ENCODE data around the gene SUGCT.

Gene SUGCT

DNA sequence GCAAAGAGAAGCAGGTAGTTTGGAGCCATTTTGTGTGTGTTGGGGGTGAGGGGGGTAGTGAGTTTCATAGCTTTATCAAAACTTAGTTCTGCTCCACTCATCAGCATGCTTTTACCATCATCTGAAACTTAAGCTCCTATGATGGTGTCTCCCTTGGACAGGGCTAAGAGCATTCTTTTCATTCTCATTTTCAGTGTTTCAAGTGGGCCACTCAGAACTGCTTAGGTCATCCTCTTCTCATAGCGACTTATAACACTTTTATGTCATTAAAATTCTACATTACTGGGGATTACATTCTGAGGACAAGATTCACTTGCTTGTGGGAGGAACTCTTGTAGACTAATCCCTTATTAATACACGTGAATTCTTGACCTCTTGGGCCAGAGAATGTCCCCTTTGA lies 649.4 kb downstream of the SUGCT start:
- no peaks in the 10 kb centered on the region for H3K27me3 ChIP-seq (ENCODE audit: insufficient read depth, insufficient read length)
- no peak for DNase-seq (ENCODE audit: low read depth, low spot score)
- no peak overlapping the region for H3K4me3 ChIP-seq (ENCODE audit: insufficient read length, low read depth)
- no peak overlapping the region for H3K9ac ChIP-seq (ENCODE audit: insufficient read length, low read depth)
- no peaks in the 10 kb centered on the region for H3K36me3 ChIP-seq (ENCODE audit: insufficient read depth, insufficient read length, low read length)
- H3K9me3 ChIP-seq (ENCODE audit: insufficient read depth, low read length) = no peaks in the 10 kb centered on the region
- no peak for TF ChIP-seq ZNF274 (IDR thresholded peaks at IDR 0.05; ENCODE audit: low read depth, low read length)
- no peak for TF ChIP-seq YY1 (IDR thresholded peaks at IDR 0.05; ENCODE audit: insufficient read depth, insufficient read length)
- TF ChIP-seq SUZ12 (IDR thresholded peaks at IDR 0.05; ENCODE audit: extremely low read depth, insufficient read depth, insufficient read length) = no peak
- no peaks in the 10 kb centered on the region for H3K4me1 ChIP-seq (ENCODE audit: insufficient read depth, insufficient read length)

DNA sequence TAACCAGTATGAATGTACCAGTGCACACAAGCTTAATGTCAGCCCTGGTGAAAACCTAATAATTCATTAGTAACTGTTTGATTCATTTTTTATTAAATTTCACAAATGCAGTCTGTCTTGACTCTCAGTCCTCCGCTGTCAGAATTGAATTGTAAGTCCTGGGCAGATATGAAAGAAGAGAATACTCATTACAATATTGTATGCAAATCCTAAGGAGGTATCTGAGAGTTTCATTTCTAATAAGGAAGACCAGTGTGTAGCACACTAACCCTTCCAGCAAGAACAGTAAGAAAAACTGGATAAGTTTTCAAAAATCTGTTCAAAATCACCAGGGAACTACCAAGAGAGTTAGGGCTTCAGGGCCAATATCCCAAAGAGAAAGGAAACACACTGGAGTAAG lies 652.1 kb downstream of the SUGCT start:
- DNase-seq (ENCODE audit: low read depth, low spot score) = no peak
- H3K9me3 ChIP-seq (ENCODE audit: insufficient read depth, low read length) = 0 out of 2 replicates have a peak, but pooled peaks cover 5% of the 10 kb centered on the region
- no peak overlapping the region for H3K9ac ChIP-seq (ENCODE audit: insufficient read length, low read depth)
- no peak overlapping the region for H3K4me3 ChIP-seq (ENCODE audit: insufficient read length, low read depth)
- H3K27me3 ChIP-seq (ENCODE audit: insufficient read depth, insufficient read length) = no peaks in the 10 kb centered on the region
- no peak for TF ChIP-seq ZNF274 (IDR thresholded peaks at IDR 0.05; ENCODE audit: low read depth, low read length)
- H3K36me3 ChIP-seq (ENCODE audit: insufficient read depth, insufficient read length, low read length) = no peaks in the 10 kb centered on the region
- no peaks in the 10 kb centered on the region for H3K4me1 ChIP-seq (ENCODE audit: insufficient read depth, insufficient read length)

GRCh38 chr7:40793132-40793531 lies 658.3 kb downstream of the SUGCT start:
- Histone ChIP-seq H3K9ac (ENCODE audit: insufficient read length, low read depth) (no peak overlapping the region), H3K4me3 (ENCODE audit: insufficient read length, low read depth) (no peak overlapping the region), H3K27me3 (ENCODE audit: insufficient read depth, insufficient read length) (no peaks in the 10 kb centered on the region), H3K9me3 (ENCODE audit: insufficient read depth, low read length) (0 out of 2 replicates have a peak, but pooled peaks cover 5% of the 10 kb centered on the region), H3K4me1 (ENCODE audit: insufficient read depth, insufficient read length) (no peaks in the 10 kb centered on the region), H3K36me3 (ENCODE audit: insufficient read depth, insufficient read length, low read length) (no peaks in the 10 kb centered on the region)
- TF ChIP-seq ZNF274 (IDR thresholded peaks at IDR 0.05; ENCODE audit: low read depth, low read length) = no peak
- TF ChIP-seq YY1 (IDR thresholded peaks at IDR 0.05; ENCODE audit: insufficient read depth, insufficient read length) = no peak
- no peak for TF ChIP-seq SUZ12 (IDR thresholded peaks at IDR 0.05; ENCODE audit: extremely low read depth, insufficient read depth, insufficient read length)
- no peak for DNase-seq (ENCODE audit: low read depth, low spot score)

- no peak for DNase-seq (ENCODE audit: low read depth, low spot score)
- Histone ChIP-seq H3K27me3 (ENCODE audit: insufficient read depth, insufficient read length) (no peaks in the 10 kb centered on the region), H3K9ac (ENCODE audit: insufficient read length, low read depth) (no peak overlapping the region), H3K4me3 (ENCODE audit: insufficient read length, low read depth) (no peak overlapping the region), H3K4me1 (ENCODE audit: insufficient read depth, insufficient read length) (no peaks in the 10 kb centered on the region), H3K9me3 (ENCODE audit: insufficient read depth, low read length) (no peaks in the 10 kb centered on the region), H3K36me3 (ENCODE audit: insufficient read depth, insufficient read length, low read length) (no peaks in the 10 kb centered on the region)
- no peak for TF ChIP-seq ZNF274 (IDR thresholded peaks at IDR 0.05; ENCODE audit: low read depth, low read length)
- TF ChIP-seq YY1 (IDR thresholded peaks at IDR 0.05; ENCODE audit: insufficient read depth, insufficient read length) = no peak
- no peak for TF ChIP-seq SUZ12 (IDR thresholded peaks at IDR 0.05; ENCODE audit: extremely low read depth, insufficient read depth, insufficient read length)
Observed at GRCh38 chr7:40795607-40796006, 660.8 kb downstream of the SUGCT start.

DNA sequence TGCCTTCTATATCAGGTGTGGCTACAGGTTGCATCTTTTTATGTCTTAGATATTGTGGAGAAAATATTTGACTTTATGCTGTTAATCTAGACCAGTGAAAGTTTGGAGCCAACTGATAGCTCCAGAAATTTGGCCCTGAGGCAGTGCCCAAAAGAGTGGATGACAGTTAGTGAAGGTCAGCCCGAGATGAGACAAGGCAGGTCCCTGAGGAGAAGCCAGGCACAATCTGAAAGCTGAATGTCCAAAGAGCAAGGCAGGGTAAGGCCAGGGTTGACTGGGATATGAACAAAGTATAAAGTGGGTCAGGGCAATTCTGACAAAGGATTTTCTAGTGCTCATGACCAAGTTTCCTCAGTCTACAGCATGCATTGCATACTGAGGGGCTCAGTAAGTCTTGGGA lies 661.9 kb downstream of the SUGCT start:
- H3K9ac ChIP-seq (ENCODE audit: insufficient read length, low read depth) = no peak overlapping the region
- H3K27me3 ChIP-seq (ENCODE audit: insufficient read depth, insufficient read length) = no peaks in the 10 kb centered on the region
- no peaks in the 10 kb centered on the region for H3K4me1 ChIP-seq (ENCODE audit: insufficient read depth, insufficient read length)
- no peak for TF ChIP-seq SUZ12 (IDR thresholded peaks at IDR 0.05; ENCODE audit: extremely low read depth, insufficient read depth, insufficient read length)
- no peak for TF ChIP-seq YY1 (IDR thresholded peaks at IDR 0.05; ENCODE audit: insufficient read depth, insufficient read length)
- no peak for TF ChIP-seq ZNF274 (IDR thresholded peaks at IDR 0.05; ENCODE audit: low read depth, low read length)
- H3K9me3 ChIP-seq (ENCODE audit: insufficient read depth, low read length) = no peaks in the 10 kb centered on the region
- DNase-seq (ENCODE audit: low read depth, low spot score) = no peak
- H3K36me3 ChIP-seq (ENCODE audit: insufficient read depth, insufficient read length, low read length) = no peaks in the 10 kb centered on the region
- H3K4me3 ChIP-seq (ENCODE audit: insufficient read length, low read depth) = no peak overlapping the region

GRCh38 chr7:40798613-40799012 lies 663.8 kb downstream of the SUGCT start:
- Histone ChIP-seq H3K4me1 (ENCODE audit: insufficient read depth, insufficient read length) (no peaks in the 10 kb centered on the region), H3K36me3 (ENCODE audit: insufficient read depth, insufficient read length, low read length) (no peaks in the 10 kb centered on the region), H3K4me3 (ENCODE audit: insufficient read length, low read depth) (no peak overlapping the region), H3K27me3 (ENCODE audit: insufficient read depth, insufficient read length) (no peaks in the 10 kb centered on the region), H3K9ac (ENCODE audit: insufficient read length, low read depth) (no peak overlapping the region), H3K9me3 (ENCODE audit: insufficient read depth, low read length) (no peaks in the 10 kb centered on the region)
- TF ChIP-seq SUZ12 (IDR thresholded peaks at IDR 0.05; ENCODE audit: extremely low read depth, insufficient read depth, insufficient read length) = no peak
- no peak for TF ChIP-seq YY1 (IDR thresholded peaks at IDR 0.05; ENCODE audit: insufficient read depth, insufficient read length)
- no peak for TF ChIP-seq ZNF274 (IDR thresholded peaks at IDR 0.05; ENCODE audit: low read depth, low read length)
- DNase-seq (ENCODE audit: low read depth, low spot score) = no peak

DNA sequence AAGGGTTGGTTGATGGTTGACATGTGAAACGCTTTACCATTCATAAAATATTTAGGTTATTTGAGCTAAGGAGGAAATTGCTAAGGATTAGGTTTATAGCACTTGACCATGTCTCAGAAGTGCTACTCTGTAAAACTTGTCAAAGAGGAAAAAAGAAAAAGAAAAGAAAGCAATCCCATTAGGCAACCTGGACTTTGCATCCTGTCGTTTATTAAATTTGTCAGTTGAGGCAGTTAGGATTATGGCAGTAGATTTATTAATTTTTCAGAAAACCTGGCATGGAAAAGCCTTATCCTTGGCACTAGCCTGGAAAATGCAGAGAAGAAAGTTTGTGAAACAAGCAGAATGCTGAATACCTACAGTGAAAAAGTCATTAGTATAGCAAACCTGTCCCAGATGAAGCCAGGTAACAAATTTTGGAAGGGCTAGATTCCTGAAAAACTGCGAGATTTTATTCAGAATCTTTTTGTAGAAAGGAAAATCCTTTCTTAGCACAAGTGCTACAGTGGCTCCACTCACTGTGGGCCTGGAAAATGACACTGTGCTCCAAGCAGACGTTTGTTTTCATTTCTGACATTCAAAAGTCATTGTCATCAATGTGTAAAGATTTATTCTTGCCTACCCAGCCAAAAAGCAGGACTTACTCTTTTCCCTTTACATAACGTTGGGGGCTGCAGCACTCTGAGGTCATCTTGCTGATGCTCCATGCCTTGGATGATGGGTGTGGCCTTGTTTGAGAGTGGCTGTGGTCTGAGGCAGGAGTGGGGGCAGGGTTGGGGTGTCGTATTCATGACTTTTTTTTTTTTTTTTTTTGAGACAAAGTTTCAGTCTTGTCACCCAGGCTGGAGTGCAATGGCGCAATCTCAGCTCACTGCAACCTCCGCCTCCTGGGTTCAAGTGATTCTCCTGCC lies 664.9 kb downstream of the SUGCT start:
- no peaks in the 10 kb centered on the region for H3K4me1 ChIP-seq (ENCODE audit: insufficient read depth, insufficient read length)
- H3K36me3 ChIP-seq (ENCODE audit: insufficient read depth, insufficient read length, low read length) = no peaks in the 10 kb centered on the region
- H3K9ac ChIP-seq (ENCODE audit: insufficient read length, low read depth) = no peak overlapping the region
- peak; percentile 15 for DNase-seq (ENCODE audit: low read depth, low spot score)
- no peak for TF ChIP-seq SUZ12 (IDR thresholded peaks at IDR 0.05; ENCODE audit: extremely low read depth, insufficient read depth, insufficient read length)
- no peak for TF ChIP-seq ZNF274 (IDR thresholded peaks at IDR 0.05; ENCODE audit: low read depth, low read length)
- no peak for TF ChIP-seq YY1 (IDR thresholded peaks at IDR 0.05; ENCODE audit: insufficient read depth, insufficient read length)
- H3K9me3 ChIP-seq (ENCODE audit: insufficient read depth, low read length) = no peaks in the 10 kb centered on the region
- no peak overlapping the region for H3K4me3 ChIP-seq (ENCODE audit: insufficient read length, low read depth)
- H3K27me3 ChIP-seq (ENCODE audit: insufficient read depth, insufficient read length) = no peaks in the 10 kb centered on the region
